GM18499 (cell line): Measurements from ENCODE around the gene ZRANB3.
"Not testable (repeated sequence)": the region's sequence is repeated elsewhere in the genome, so short reads cannot be mapped to it uniquely, and the experiment has no call there.

Source experiments
- ATAC-seq: cut with Tn5 transposase; IDR thresholded peaks from one replicate; pipeline ENCODE4 v1.9.1; 2021; ENCODE audit warnings: moderate number of reproducible peaks; ENCODE audit not compliant: insufficient read depth, unreplicated experiment

Gene ZRANB3

GRCh38 chr2:135494503-135494902, 36.5 kb downstream of the ZRANB3 start:
- ATAC-seq = no peak

- ATAC-seq = no peak
Measured at GRCh38 chr2:135490376-135490775, 40.6 kb downstream of the ZRANB3 start.

- ATAC-seq = no peak
Measured at GRCh38 chr2:135485441-135485840, 45.6 kb downstream of the ZRANB3 start.

GRCh38 chr2:135475128-135475527, 55.9 kb downstream of the ZRANB3 start:
- no peak for ATAC-seq

- no peak for ATAC-seq
Measured at GRCh38 chr2:135473567-135473966, 57.5 kb downstream of the ZRANB3 start.

GRCh38 chr2:135471106-135471505, 59.9 kb downstream of the ZRANB3 start:
- ATAC-seq = no peak

GRCh38 chr2:135457279-135457678, 73.7 kb downstream of the ZRANB3 start:
- no peak for ATAC-seq

- no peak for ATAC-seq
Measured at GRCh38 chr2:135456835-135457234, 74.2 kb downstream of the ZRANB3 start.

- no peak for ATAC-seq
Measured at GRCh38 chr2:135456431-135456830, 74.6 kb downstream of the ZRANB3 start.

- no peak for ATAC-seq
Measured at GRCh38 chr2:135454608-135455007, 76.4 kb downstream of the ZRANB3 start.

GRCh38 chr2:135453027-135453426, 78.0 kb downstream of the ZRANB3 start:
- not testable (repeated sequence) for ATAC-seq

GRCh38 chr2:135451966-135452365, 79.1 kb downstream of the ZRANB3 start:
- ATAC-seq = no peak

- not testable (repeated sequence) for ATAC-seq
Measured at GRCh38 chr2:135443013-135443412, 88.0 kb downstream of the ZRANB3 start.

GRCh38 chr2:135435155-135435554, 95.9 kb downstream of the ZRANB3 start:
- ATAC-seq = not testable (repeated sequence)

GRCh38 chr2:135424849-135425248, 106.2 kb downstream of the ZRANB3 start:
- no peak for ATAC-seq

- no peak for ATAC-seq
Measured at GRCh38 chr2:135422898-135423297, 108.1 kb downstream of the ZRANB3 start.

GRCh38 chr2:135411646-135412045, 119.4 kb downstream of the ZRANB3 start:
- ATAC-seq = no peak

GRCh38 chr2:135409436-135409835, 121.6 kb downstream of the ZRANB3 start:
- no peak for ATAC-seq

- not testable (repeated sequence) for ATAC-seq
Measured at GRCh38 chr2:135396259-135396658, 134.8 kb downstream of the ZRANB3 start.

- ATAC-seq = no peak
Measured at GRCh38 chr2:135386993-135387392, 144.0 kb downstream of the ZRANB3 start.

GRCh38 chr2:135378591-135378990, 152.4 kb downstream of the ZRANB3 start:
- ATAC-seq = no peak

GRCh38 chr2:135373702-135374101, 157.3 kb downstream of the ZRANB3 start:
- no peak for ATAC-seq

- ATAC-seq = no peak
Measured at GRCh38 chr2:135349941-135350340, 181.1 kb downstream of the ZRANB3 start.
